Mesendoderm (in vitro differentiated cells): ENCODE data around the gene MAML3.

Experiments
- DNase-seq: peaks from one replicate; pipeline ENCODE4 v3.0.0; 2013
- H2AK5ac ChIP-seq: 2 replicates; pipeline ENCODE4 v1.6.1; 2013; ENCODE audit warnings: low read length, inconsistent platforms
- H2BK120ac ChIP-seq: 2 replicates; pipeline ENCODE4 v1.6.1; 2013; ENCODE audit warnings: low read depth, mild to moderate bottlenecking, low read length, moderate library complexity, mixed read lengths
- H2BK15ac ChIP-seq: replicated peaks from 2 replicates; pipeline ENCODE4 v1.6.1; 2013; ENCODE audit warnings: low read depth, mild to moderate bottlenecking, moderate library complexity
- H2BK5ac ChIP-seq: 2 replicates; pipeline ENCODE4 v1.6.1; 2013; ENCODE audit warnings: low read length, inconsistent platforms
- H3K18ac ChIP-seq: 2 replicates; pipeline ENCODE4 v1.6.1; 2013; ENCODE audit warnings: mild to moderate bottlenecking, low read length, mixed read lengths
- H3K23ac ChIP-seq: one replicate; pipeline ENCODE4 v1.6.1; 2013; ENCODE audit warnings: low read length
- H3K27ac ChIP-seq: 2 replicates; pipeline ENCODE4 v1.5.1; 2013; ENCODE audit warnings: low read depth, mild to moderate bottlenecking, inconsistent platforms, low read length, moderate library complexity
- H3K27me3 ChIP-seq: 2 replicates; pipeline ENCODE4 v1.6.1; 2013; ENCODE audit warnings: low read length, control low read depth, mild to moderate bottlenecking, inconsistent platforms; ENCODE audit not compliant: insufficient read depth, poor library complexity
- H3K36me3 ChIP-seq: 2 replicates; pipeline ENCODE4 v1.6.1; 2013; ENCODE audit warnings: low read length, inconsistent platforms; ENCODE audit not compliant: control insufficient read depth, insufficient read depth
- H3K4ac ChIP-seq: one replicate; pipeline ENCODE4 v1.6.1; 2013; ENCODE audit warnings: low read depth, mild to moderate bottlenecking, low read length, moderate library complexity
- H3K4me1 ChIP-seq: 2 replicates; pipeline ENCODE4 v1.6.1; 2013; ENCODE audit warnings: low read depth, low read length, inconsistent platforms; ENCODE audit not compliant: control insufficient read depth
- H3K4me2 ChIP-seq: 2 replicates; pipeline ENCODE4 v1.6.1; 2013; ENCODE audit warnings: low read length
- H3K4me3 ChIP-seq: 2 replicates; pipeline ENCODE4 v1.5.1; 2013; ENCODE audit warnings: mild to moderate bottlenecking, low read length
- H3K56ac ChIP-seq: one replicate; pipeline ENCODE4 v1.6.1; 2013; ENCODE audit warnings: low read length
- H3K79me1 ChIP-seq: 2 replicates; pipeline ENCODE4 v1.6.1; 2013; ENCODE audit warnings: low read length, inconsistent platforms
- H3K79me2 ChIP-seq: 2 replicates; pipeline ENCODE4 v1.6.1; 2013; ENCODE audit warnings: mild to moderate bottlenecking, low read length; ENCODE audit not compliant: control insufficient read depth, insufficient read depth
- H3K9ac ChIP-seq: 2 replicates; pipeline ENCODE4 v1.6.1; 2013; ENCODE audit warnings: low read length, inconsistent platforms
- H4K5ac ChIP-seq: one replicate; pipeline ENCODE4 v1.6.1; 2013; ENCODE audit warnings: low read length
- H4K8ac ChIP-seq: one replicate; pipeline ENCODE4 v1.6.1; 2013; ENCODE audit warnings: low read depth, mild to moderate bottlenecking, control low read depth, low read length, moderate library complexity
- WGBS: extraction: QIAGEN DNeasy Blood & Tissue Kit; methylation state at CpG from one replicate; pipeline ENCODE4 v1.1.7; 2013; ENCODE audit warnings: low lambda C conversion rate, missing lambda C conversion rate; ENCODE audit not compliant: insufficient coverage; ENCODE audit errors: extremely low coverage; 5-methylcytosine and 5-hydroxymethylcytosine counted together

The MAML3 gene

DNA sequence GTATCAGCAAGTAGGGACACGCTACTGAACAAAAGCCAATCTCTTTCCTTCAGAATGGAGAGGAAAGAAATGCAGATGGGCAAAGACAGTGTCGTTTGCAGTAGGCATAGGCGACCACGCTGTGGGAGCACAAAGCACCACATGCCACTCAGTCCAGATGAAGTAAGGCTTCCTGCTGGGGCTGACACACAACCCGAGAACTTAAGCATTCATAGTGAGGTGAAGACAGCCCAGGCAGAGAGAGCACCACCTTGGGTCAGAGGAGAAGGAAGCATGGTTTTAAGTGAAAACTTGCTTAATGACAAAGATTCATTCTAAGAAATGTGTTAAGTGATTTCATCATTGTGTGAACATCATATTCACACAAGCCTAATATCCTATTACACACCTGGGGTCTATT is 249.6 kb downstream of the MAML3 start:
- no peak for DNase-seq
- Histone ChIP-seq H2BK5ac (no peak overlapping the region), H2AK5ac (no peak overlapping the region), H3K4me3 (no peak overlapping the region), H3K27me3 (no peaks in the 10 kb centered on the region), H3K23ac (no peak overlapping the region), H3K4ac (no peak overlapping the region), H4K5ac (no peak overlapping the region), H3K4me1 (peaks cover 15% of the 10 kb centered on the region), H2BK120ac (no peak overlapping the region), H3K56ac (no peak overlapping the region), H3K36me3 (no peaks in the 10 kb centered on the region), H2BK15ac (no peak overlapping the region), H3K79me2 (peaks cover 2% of the 10 kb centered on the region), H4K8ac (no peak overlapping the region), H3K27ac (no peak overlapping the region), H3K18ac (no peak overlapping the region), H3K9ac (no peak overlapping the region), H3K4me2 (no peak overlapping the region), H3K79me1 (no peaks in the 10 kb centered on the region)
- no CpG with 5 or more reads among the region's 5 CpGs for WGBS

DNA sequence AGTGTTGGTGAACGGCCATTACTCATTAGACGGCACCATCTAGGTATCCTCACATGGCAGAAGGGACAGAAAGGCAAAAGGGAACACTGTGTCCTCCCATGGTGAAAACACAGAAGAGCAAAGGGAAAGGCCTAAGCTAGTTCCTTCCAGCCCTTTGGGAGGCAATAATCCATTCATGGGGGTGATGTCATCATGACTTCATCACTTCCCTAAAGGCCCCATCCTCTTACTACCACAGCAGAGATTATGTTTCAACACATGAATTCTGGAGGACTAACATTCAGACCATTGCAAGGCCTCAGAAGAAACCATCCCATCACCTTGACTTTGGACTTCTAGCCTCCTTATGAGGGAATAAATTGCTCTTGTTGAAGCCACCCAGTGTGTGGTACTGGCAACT is 250.1 kb downstream of the MAML3 start:
- no peak overlapping the region for H3K23ac ChIP-seq
- no CpG with 5 or more reads among the region's 2 CpGs for WGBS
- H4K5ac ChIP-seq = no peak overlapping the region
- peaks cover 2% of the 10 kb centered on the region for H3K79me2 ChIP-seq
- no peak overlapping the region for H2BK120ac ChIP-seq
- no peak for DNase-seq
- no peak overlapping the region for H2BK5ac ChIP-seq
- H3K18ac ChIP-seq = no peak overlapping the region
- no peak overlapping the region for H4K8ac ChIP-seq
- peaks cover 15% of the 10 kb centered on the region for H3K4me1 ChIP-seq
- no peak overlapping the region for H3K27ac ChIP-seq
- no peak overlapping the region for H3K56ac ChIP-seq
- no peaks in the 10 kb centered on the region for H3K27me3 ChIP-seq
- no peak overlapping the region for H3K4ac ChIP-seq
- no peak overlapping the region for H3K9ac ChIP-seq
- H3K4me3 ChIP-seq = no peak overlapping the region
- H3K79me1 ChIP-seq = no peaks in the 10 kb centered on the region
- H2BK15ac ChIP-seq = no peak overlapping the region
- H3K4me2 ChIP-seq = no peak overlapping the region
- no peaks in the 10 kb centered on the region for H3K36me3 ChIP-seq
- no peak overlapping the region for H2AK5ac ChIP-seq

DNA sequence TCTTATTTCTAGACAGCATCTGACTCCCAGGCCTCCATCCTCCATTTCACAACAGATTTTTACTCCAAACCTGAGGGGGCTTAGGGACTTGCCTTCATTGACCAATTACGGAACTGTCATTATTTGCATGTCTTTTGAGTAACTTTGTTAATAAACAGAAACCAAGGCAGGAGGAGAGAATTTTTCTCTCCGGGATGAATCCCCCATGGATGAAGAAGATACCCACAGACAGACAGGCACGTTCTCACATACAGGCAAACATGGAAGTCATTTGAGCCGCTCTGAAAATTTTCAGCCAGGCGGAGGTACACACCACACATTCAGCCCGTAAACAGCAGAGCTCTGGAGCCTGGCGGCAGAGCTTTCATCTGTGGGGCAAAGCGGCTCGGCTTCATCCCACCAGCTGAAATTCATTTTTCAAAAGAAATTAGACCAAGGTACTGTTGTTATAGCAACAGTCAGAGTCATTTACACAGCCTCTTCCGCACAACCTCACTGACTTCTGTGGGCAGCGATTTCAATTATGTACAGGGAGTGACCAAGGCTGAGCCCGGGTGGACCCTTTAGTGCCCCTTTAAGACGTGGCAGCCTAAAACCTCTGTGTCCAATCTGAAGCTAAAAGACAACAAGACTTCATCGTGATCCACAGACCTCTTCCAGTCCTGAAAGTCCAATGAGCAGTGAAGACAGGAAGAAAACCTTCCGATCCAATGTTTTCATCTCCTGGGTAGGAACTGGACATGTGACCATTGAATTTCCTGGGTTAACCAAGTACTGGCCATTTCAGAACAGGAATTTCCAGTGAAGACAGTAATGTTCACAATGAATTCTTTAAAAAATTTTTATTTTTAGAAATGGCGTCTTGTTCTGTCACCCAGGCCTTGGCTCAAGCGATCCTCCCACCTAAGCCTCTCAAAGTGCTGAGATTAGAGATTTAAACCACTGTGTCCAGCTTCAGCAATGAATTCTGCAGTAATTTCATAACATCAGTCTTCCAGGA is 251.4 kb downstream of the MAML3 start:
- no CpG with 5 or more reads among the region's 17 CpGs for WGBS
- Histone ChIP-seq H3K79me1 (no peaks in the 10 kb centered on the region), H2AK5ac (no peak overlapping the region), H3K36me3 (no peaks in the 10 kb centered on the region), H3K27ac (no peak overlapping the region), H3K4me3 (no peak overlapping the region), H4K8ac (no peak overlapping the region), H4K5ac (no peak overlapping the region), H2BK120ac (no peak overlapping the region), H3K4me2 (no peak overlapping the region), H3K56ac (peak overlapping the region; percentile 65), H3K18ac (peak overlapping the region; percentile 76), H3K4me1 (peaks cover 15% of the 10 kb centered on the region), H3K4ac (peak overlapping the region; percentile 59), H3K79me2 (peaks cover 2% of the 10 kb centered on the region), H3K27me3 (no peaks in the 10 kb centered on the region), H3K9ac (peak overlapping the region; percentile 46), H3K23ac (no peak overlapping the region), H2BK15ac (no peak overlapping the region), H2BK5ac (peak overlapping the region; percentile 61)
- no peak for DNase-seq

DNA sequence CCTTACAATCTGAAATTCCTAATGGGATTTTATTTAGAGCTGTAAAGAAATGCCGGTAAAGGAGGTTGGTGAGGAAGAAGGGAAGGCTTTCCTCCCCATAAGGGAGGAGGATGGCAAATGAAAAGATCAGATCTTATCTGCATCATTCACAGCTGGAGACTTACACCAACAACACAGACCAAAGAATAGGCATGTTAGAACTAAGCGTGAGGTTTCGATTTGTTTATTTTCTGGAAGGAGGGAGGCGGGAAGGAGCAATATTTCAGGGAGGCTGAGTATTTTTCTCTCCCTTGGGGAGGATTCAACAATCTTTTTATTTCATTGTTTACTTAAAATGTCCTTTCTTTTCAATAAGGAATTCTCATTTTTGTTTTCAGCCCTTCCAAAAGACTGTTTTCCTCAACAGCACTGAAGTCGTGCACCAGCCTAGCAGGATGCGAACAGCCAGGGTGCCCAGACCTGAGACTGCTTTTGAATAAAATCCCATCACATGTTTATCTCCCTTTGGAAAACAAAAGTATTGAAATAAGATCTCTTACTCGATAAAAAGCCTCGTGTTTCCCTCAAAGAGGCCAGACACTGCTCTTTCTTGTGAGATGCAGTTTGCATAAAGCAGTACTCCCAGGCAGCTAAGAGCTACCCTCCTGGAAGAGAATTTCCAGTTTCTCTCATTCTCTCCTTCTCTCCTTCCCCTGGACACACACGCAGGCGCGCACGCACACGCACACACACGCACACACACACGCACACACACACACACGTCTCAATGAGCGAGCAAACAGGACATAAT is 252.3 kb downstream of the MAML3 start:
- H3K56ac ChIP-seq = peak overlapping the region; percentile 65
- DNase-seq = peak; percentile 87
- peaks cover 2% of the 10 kb centered on the region for H3K79me2 ChIP-seq
- no peak overlapping the region for H3K4me2 ChIP-seq
- H3K9ac ChIP-seq = peak overlapping the region; percentile 46
- peak overlapping the region; percentile 61 for H2BK5ac ChIP-seq
- peaks cover 15% of the 10 kb centered on the region for H3K4me1 ChIP-seq
- H4K5ac ChIP-seq = no peak overlapping the region
- H3K23ac ChIP-seq = no peak overlapping the region
- H2BK120ac ChIP-seq = no peak overlapping the region
- no peak overlapping the region for H3K18ac ChIP-seq
- no peaks in the 10 kb centered on the region for H3K79me1 ChIP-seq
- H3K36me3 ChIP-seq = no peaks in the 10 kb centered on the region
- no peaks in the 10 kb centered on the region for H3K27me3 ChIP-seq
- no CpG with 5 or more reads among the region's 17 CpGs for WGBS
- H2AK5ac ChIP-seq = no peak overlapping the region
- H4K8ac ChIP-seq = no peak overlapping the region
- no peak overlapping the region for H2BK15ac ChIP-seq
- no peak overlapping the region for H3K4me3 ChIP-seq
- H3K27ac ChIP-seq = no peak overlapping the region
- peak overlapping the region; percentile 59 for H3K4ac ChIP-seq

DNA sequence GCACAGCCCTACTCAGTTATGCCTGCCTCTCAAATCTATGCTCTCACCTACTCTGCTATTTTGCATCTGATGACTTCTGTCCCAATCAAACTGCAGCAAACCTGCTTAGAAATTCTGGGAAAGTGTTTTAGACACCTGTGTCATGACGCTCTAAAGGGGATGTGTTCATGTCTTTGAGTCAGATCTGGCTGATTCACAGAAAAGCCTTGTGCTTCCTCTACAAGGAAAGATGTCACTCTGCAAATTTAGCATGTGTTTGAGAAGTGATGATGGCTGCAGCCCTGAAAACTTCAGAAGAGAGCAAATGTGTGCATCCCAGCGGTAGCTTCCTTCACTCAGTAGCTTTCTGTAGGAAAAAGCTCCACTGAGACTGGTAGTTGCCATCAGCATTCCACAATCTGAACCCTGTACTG is 253.0 kb downstream of the MAML3 start:
- Histone ChIP-seq H4K8ac (no peak overlapping the region), H4K5ac (no peak overlapping the region), H2AK5ac (no peak overlapping the region), H3K4me3 (no peak overlapping the region), H3K9ac (no peak overlapping the region), H3K79me2 (peaks cover 2% of the 10 kb centered on the region), H3K56ac (no peak overlapping the region), H3K79me1 (no peaks in the 10 kb centered on the region), H2BK15ac (no peak overlapping the region), H2BK120ac (no peak overlapping the region), H2BK5ac (no peak overlapping the region), H3K36me3 (no peaks in the 10 kb centered on the region), H3K4me2 (no peak overlapping the region), H3K4ac (no peak overlapping the region), H3K23ac (no peak overlapping the region), H3K27me3 (no peaks in the 10 kb centered on the region), H3K4me1 (peaks cover 15% of the 10 kb centered on the region), H3K18ac (peak overlapping the region; percentile 1), H3K27ac (no peak overlapping the region)
- DNase-seq = peak; percentile 29
- no CpG with 5 or more reads among the region's 2 CpGs for WGBS
